ENCODE results near the gene CAMK2D. TPM values are rescaled to one million over a fixed set of nuclear protein-coding genes. Genes with fewer than 3 reads are reported as not detected.

CAMK2D gene
- total RNA-seq, 1 experiment from 2014 or later: 7.1 TPM

GRCh38 chr4:113741956-113742355, 19.6 kb downstream of the CAMK2D start:
- Histone ChIP-seq H3K9me3 (ENCODE audit: insufficient read depth, low read depth) (no peaks in the 10 kb centered on the region), H3K9me2 (ENCODE audit: insufficient read depth) (no peaks in the 10 kb centered on the region), H3K27me3 (ENCODE audit: insufficient read depth, low read depth) (no peaks in the 10 kb centered on the region), H3K79me2 (ENCODE audit: low read depth) (no peaks in the 10 kb centered on the region), H3K4me3 (no peak overlapping the region), H2AFZ (no peak overlapping the region), H3F3A (ENCODE audit: insufficient read depth, low read depth) (no peaks in the 10 kb centered on the region), H4K20me1 (ENCODE audit: insufficient read depth) (no peaks in the 10 kb centered on the region), H3K4me2 (no peak overlapping the region), H3K36me3 (ENCODE audit: low read depth) (no peaks in the 10 kb centered on the region), H3K4me1 (replicated peaks; ENCODE audit: insufficient read depth) (no peaks in the 10 kb centered on the region), H3K27ac (no peak overlapping the region)
- intact Hi-C loops (cut with micrococcal nuclease; ENCODE audit: unreplicated experiment): no loop called here
- ChIA-PET CTCF (no interaction called here), POLR2A (ENCODE audit: unreplicated experiment) (interaction anchor here (0.7 kb wide), 1 partner anchor 211 kb away, joined by 10 read pairs; no protein-coding TSS in a partner anchor)
- TF ChIP-seq EZH2 (IDR thresholded peaks at IDR 0.05; ENCODE audit: low read depth): no peak
- TF ChIP-seq, protein P1, sequence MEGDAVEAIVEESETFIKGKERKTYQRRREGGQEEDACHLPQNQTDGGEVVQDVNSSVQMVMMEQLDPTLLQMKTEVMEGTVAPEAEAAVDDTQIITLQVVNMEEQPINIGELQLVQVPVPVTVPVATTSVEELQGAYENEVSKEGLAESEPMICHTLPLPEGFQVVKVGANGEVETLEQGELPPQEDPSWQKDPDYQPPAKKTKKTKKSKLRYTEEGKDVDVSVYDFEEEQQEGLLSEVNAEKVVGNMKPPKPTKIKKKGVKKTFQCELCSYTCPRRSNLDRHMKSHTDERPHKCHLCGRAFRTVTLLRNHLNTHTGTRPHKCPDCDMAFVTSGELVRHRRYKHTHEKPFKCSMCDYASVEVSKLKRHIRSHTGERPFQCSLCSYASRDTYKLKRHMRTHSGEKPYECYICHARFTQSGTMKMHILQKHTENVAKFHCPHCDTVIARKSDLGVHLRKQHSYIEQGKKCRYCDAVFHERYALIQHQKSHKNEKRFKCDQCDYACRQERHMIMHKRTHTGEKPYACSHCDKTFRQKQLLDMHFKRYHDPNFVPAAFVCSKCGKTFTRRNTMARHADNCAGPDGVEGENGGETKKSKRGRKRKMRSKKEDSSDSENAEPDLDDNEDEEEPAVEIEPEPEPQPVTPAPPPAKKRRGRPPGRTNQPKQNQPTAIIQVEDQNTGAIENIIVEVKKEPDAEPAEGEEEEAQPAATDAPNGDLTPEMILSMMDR (conservative IDR thresholded peaks at IDR 0.05): no peak
- no TSS peak for BruUV-seq (replicated peaks)
- no peak for DNase-seq

- POLR2A ChIA-PET (ENCODE audit: unreplicated experiment): no interaction called here
- H2AFZ ChIP-seq: no peak overlapping the region
- intact Hi-C loops (cut with micrococcal nuclease; ENCODE audit: unreplicated experiment): no loop called here
- BruUV-seq (replicated peaks): no TSS peak
- H3K36me3 ChIP-seq (ENCODE audit: low read depth): no peaks in the 10 kb centered on the region
- no peak overlapping the region for H3K4me2 ChIP-seq
- no peak for TF ChIP-seq EZH2 (IDR thresholded peaks at IDR 0.05; ENCODE audit: low read depth)
- TF ChIP-seq, protein P1 (conservative IDR thresholded peaks at IDR 0.05): no peak
- no peaks in the 10 kb centered on the region for H3K4me1 ChIP-seq (replicated peaks; ENCODE audit: insufficient read depth)
- CTCF ChIA-PET: no interaction called here
- H3K27me3 ChIP-seq (ENCODE audit: insufficient read depth, low read depth): no peaks in the 10 kb centered on the region
- no peaks in the 10 kb centered on the region for H3F3A ChIP-seq (ENCODE audit: insufficient read depth, low read depth)
- no peaks in the 10 kb centered on the region for H3K79me2 ChIP-seq (ENCODE audit: low read depth)
- no peak for DNase-seq
- H3K9me3 ChIP-seq (ENCODE audit: insufficient read depth, low read depth): no peaks in the 10 kb centered on the region
- H4K20me1 ChIP-seq (ENCODE audit: insufficient read depth): no peaks in the 10 kb centered on the region
- no peak overlapping the region for H3K27ac ChIP-seq
- H3K4me3 ChIP-seq: no peak overlapping the region
- no peaks in the 10 kb centered on the region for H3K9me2 ChIP-seq (ENCODE audit: insufficient read depth)
Measured at GRCh38 chr4:113740857-113741379, 20.6 kb downstream of the CAMK2D start.

GRCh38 chr4:113739197-113739596, 22.3 kb downstream of the CAMK2D start:
- POLR2A ChIA-PET (ENCODE audit: unreplicated experiment): no interaction called here
- Histone ChIP-seq H2AFZ (no peak overlapping the region), H3K4me1 (replicated peaks; ENCODE audit: insufficient read depth) (no peaks in the 10 kb centered on the region), H3F3A (ENCODE audit: insufficient read depth, low read depth) (no peaks in the 10 kb centered on the region), H3K9me2 (ENCODE audit: insufficient read depth) (no peaks in the 10 kb centered on the region), H3K36me3 (ENCODE audit: low read depth) (no peaks in the 10 kb centered on the region), H3K27me3 (ENCODE audit: insufficient read depth, low read depth) (no peaks in the 10 kb centered on the region), H3K27ac (no peak overlapping the region), H3K79me2 (ENCODE audit: low read depth) (no peaks in the 10 kb centered on the region), H3K9me3 (ENCODE audit: insufficient read depth, low read depth) (no peaks in the 10 kb centered on the region), H3K4me2 (no peak overlapping the region), H4K20me1 (ENCODE audit: insufficient read depth) (no peaks in the 10 kb centered on the region), H3K4me3 (no peak overlapping the region)
- intact Hi-C loops (cut with micrococcal nuclease; ENCODE audit: unreplicated experiment): no loop called here
- no TSS peak for BruUV-seq (replicated peaks)
- TF ChIP-seq EZH2 (IDR thresholded peaks at IDR 0.05; ENCODE audit: low read depth): no peak
- TF ChIP-seq, protein P1 (conservative IDR thresholded peaks at IDR 0.05): no peak
- CTCF ChIA-PET: no interaction called here
- DNase-seq: no peak

All from PC-9 (cell line).